Fibroblast of lung (primary cell): Measurements from ENCODE around the gene NKAIN4.

ENCODE experiments used
- EZH2 ChIP-seq: IDR thresholded peaks from 2 replicates; pipeline ENCODE4 v1.5.1; 2012; ENCODE audit warnings: low read length, control low read depth, mild to moderate bottlenecking; ENCODE audit errors: missing control alignments
- TF ChIP-seq, protein P1 (sequence below), 2 donors: IDR thresholded peaks in 1 of 2; conservative IDR thresholded peaks in 1 of 2; 1 replicate in 1 of 2; 2 replicates in 1 of 2; pipeline ENCODE4 v1.5.1; 2011 to 2012; ENCODE audit warnings: low read length in 2 of 2, control low read depth in 1 of 2, inconsistent platforms in 1 of 2, low read depth in 1 of 2, mild to moderate bottlenecking in 1 of 2

DNA sequence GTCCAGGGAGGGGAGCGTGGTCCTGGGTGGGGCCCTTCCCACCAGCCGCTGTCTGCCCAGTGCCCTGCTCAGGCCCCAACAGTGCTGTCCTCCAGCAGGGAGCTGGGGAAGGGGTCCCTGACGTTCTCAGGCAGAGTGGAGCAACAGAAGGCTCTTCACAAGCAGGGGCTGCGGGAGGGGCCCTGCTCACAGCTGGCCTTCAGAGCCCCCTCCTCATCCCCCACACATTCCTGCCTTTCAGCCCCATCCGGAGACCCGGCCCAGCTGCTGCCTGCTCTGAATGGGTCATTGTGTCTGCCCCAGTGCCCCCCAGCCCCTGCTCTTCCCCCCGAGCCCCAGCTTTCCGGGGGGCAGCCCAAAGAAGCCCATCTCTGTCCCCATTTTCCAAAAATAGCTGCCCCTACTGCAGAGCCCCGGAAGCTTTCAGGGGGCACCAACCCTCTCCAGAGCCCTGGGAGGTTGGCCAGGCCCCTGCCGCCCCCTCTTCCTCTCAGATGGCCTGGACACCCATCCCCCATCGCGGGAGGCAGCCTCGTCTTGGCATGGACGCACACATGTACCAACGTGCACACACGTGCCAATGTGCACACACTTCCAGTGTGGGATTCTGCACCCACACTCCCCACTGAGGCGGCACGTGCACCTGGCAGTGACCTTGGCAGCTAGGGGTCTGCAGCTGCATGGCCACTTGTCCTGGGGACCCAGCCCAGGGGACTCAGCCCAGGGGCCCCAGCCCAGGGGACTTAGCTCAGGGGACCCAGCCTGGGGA lies 42.5 kb upstream of the NKAIN4 start:
- TF ChIP-seq, protein P1, sequence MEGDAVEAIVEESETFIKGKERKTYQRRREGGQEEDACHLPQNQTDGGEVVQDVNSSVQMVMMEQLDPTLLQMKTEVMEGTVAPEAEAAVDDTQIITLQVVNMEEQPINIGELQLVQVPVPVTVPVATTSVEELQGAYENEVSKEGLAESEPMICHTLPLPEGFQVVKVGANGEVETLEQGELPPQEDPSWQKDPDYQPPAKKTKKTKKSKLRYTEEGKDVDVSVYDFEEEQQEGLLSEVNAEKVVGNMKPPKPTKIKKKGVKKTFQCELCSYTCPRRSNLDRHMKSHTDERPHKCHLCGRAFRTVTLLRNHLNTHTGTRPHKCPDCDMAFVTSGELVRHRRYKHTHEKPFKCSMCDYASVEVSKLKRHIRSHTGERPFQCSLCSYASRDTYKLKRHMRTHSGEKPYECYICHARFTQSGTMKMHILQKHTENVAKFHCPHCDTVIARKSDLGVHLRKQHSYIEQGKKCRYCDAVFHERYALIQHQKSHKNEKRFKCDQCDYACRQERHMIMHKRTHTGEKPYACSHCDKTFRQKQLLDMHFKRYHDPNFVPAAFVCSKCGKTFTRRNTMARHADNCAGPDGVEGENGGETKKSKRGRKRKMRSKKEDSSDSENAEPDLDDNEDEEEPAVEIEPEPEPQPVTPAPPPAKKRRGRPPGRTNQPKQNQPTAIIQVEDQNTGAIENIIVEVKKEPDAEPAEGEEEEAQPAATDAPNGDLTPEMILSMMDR (conservative IDR thresholded peaks at IDR 0.05 in 1 of 2, IDR thresholded peaks at IDR 0.05 in 1 of 2; ENCODE audit: low read depth in 1 of 2, low read length in 2 of 2): no peak
- no peak for TF ChIP-seq EZH2
